HG03354 (cell line): Measurements from ENCODE around the gene SORL1-AS1.
"Not testable (repeated sequence)": the region's sequence is repeated elsewhere in the genome, so short reads cannot be mapped to it uniquely, and the experiment has no call there.

Experiments used
- ATAC-seq: cut with Tn5 transposase; IDR thresholded peaks from one replicate; pipeline ENCODE4 v1.9.1; 2021; ENCODE audit warnings: mild to moderate bottlenecking; ENCODE audit not compliant: unreplicated experiment, poor library complexity, severe bottlenecking

SORL1-AS1 gene

GRCh38 chr11:121412000-121412587, 40.7 kb downstream of the SORL1-AS1 start:
- no peak for ATAC-seq

GRCh38 chr11:121411330-121411729, 41.4 kb downstream of the SORL1-AS1 start:
- not testable (repeated sequence) for ATAC-seq

- not testable (repeated sequence) for ATAC-seq
These were observed 42.7 kb downstream of the SORL1-AS1 start for GRCh38 chr11:121410041-121410440.

- no peak for ATAC-seq
These were observed 43.9 kb downstream of the SORL1-AS1 start for GRCh38 chr11:121408830-121409229.

GRCh38 chr11:121406291-121406690, 46.5 kb downstream of the SORL1-AS1 start:
- ATAC-seq: no peak

GRCh38 chr11:121405646-121406045, 47.1 kb downstream of the SORL1-AS1 start:
- ATAC-seq: no peak

GRCh38 chr11:121394785-121395184, 58.0 kb downstream of the SORL1-AS1 start:
- no peak for ATAC-seq

GRCh38 chr11:121393855-121394254, 58.9 kb downstream of the SORL1-AS1 start:
- ATAC-seq: no peak

- no peak for ATAC-seq
These were observed 60.9 kb downstream of the SORL1-AS1 start for GRCh38 chr11:121391914-121392313.

- ATAC-seq: no peak
These were observed 63.1 kb downstream of the SORL1-AS1 start for GRCh38 chr11:121389651-121390050.
